Choroid plexus epithelial cell (primary cell): ENCODE data around the gene WNT1.

ENCODE experiments used
- DNase-seq: peaks from one replicate; pipeline ENCODE4 v3.0.0-alpha.2; 2010; ENCODE audit warnings: low read depth
- H3K4me3 ChIP-seq: 2 replicates; pipeline ENCODE4 v1.5.1; 2011; ENCODE audit warnings: low read depth, mild to moderate bottlenecking, control low read depth, low read length, moderate library complexity
- TF ChIP-seq, protein P1 (sequence below): conservative IDR thresholded peaks from 2 replicates; pipeline ENCODE4 v1.5.1; 2011; ENCODE audit warnings: low read depth, mild to moderate bottlenecking, control low read depth, inconsistent platforms, low read length, moderate library complexity

Gene WNT1

DNA sequence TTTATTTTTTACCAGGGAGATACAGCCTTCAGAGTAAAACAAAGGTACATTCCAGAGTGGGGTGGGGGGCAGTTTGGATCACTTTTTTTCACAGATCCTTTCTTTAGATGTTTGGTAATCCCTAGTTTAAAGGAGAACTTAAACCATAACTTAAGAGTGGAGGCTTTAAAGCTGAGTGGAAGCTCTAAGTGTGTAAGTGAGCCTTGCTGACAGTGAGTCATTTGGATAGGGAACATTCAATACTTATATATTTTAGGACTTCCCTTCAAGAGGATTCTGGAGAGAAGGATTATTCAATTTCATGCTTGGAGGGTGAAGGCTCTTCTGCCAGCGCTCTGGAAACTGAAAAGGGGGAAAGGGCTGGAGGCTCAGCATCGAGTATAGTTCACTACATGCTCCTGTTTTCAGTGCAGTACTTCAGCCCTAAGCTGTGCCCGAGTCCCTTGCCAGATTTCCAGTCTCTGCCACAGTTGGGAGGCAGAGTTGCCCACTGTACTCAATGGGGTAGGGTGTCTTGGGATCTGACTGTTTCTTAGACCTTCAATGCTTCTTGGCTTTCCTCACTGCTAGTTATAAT lies 32.1 kb downstream of the WNT1 start:
- no peak overlapping the region for H3K4me3 ChIP-seq
- DNase-seq: no peak
- TF ChIP-seq, protein P1, sequence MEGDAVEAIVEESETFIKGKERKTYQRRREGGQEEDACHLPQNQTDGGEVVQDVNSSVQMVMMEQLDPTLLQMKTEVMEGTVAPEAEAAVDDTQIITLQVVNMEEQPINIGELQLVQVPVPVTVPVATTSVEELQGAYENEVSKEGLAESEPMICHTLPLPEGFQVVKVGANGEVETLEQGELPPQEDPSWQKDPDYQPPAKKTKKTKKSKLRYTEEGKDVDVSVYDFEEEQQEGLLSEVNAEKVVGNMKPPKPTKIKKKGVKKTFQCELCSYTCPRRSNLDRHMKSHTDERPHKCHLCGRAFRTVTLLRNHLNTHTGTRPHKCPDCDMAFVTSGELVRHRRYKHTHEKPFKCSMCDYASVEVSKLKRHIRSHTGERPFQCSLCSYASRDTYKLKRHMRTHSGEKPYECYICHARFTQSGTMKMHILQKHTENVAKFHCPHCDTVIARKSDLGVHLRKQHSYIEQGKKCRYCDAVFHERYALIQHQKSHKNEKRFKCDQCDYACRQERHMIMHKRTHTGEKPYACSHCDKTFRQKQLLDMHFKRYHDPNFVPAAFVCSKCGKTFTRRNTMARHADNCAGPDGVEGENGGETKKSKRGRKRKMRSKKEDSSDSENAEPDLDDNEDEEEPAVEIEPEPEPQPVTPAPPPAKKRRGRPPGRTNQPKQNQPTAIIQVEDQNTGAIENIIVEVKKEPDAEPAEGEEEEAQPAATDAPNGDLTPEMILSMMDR: no peak

- TF ChIP-seq, protein P1: no peak
- H3K4me3 ChIP-seq: no peak overlapping the region
- no peak for DNase-seq
Measured at GRCh38 chr12:49012739-49013138, 34.6 kb downstream of the WNT1 start.

GRCh38 chr12:49013428-49013827 lies 35.3 kb downstream of the WNT1 start:
- no peak overlapping the region for H3K4me3 ChIP-seq
- peak; percentile 22 for DNase-seq
- TF ChIP-seq, protein P1: no peak

GRCh38 chr12:49014547-49014946 lies 36.4 kb downstream of the WNT1 start:
- no peak overlapping the region for H3K4me3 ChIP-seq
- TF ChIP-seq, protein P1: peak; percentile 46
- peak; percentile 61 for DNase-seq

GRCh38 chr12:49015196-49015595 lies 37.1 kb downstream of the WNT1 start:
- no peak for DNase-seq
- H3K4me3 ChIP-seq: no peak overlapping the region

DNA sequence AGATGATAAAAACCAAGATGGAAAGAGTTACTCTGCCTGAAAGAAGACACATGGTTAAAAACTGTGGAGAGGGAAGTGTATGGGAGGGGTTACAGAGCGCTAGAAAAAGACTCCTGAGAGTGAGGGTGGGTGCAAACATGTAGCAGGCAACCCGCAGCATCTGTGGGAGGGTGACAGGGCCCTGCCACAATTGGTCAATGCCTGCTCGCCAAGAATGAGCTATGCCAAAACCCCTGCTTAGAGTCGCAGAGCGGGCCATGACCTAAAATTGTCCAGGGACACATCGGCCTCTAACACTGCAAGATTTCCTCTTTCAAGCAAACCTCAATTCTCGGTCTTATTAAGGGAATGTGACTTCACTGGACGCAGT lies 39.8 kb downstream of the WNT1 start:
- peak overlapping the region; percentile 76 for H3K4me3 ChIP-seq
- TF ChIP-seq, protein P1: no peak
- DNase-seq: peak; percentile 57

More at GRCh38 chr12:49015196-49015595, 37.1 kb downstream of the WNT1 start:
- TF ChIP-seq, protein P1: no peak

DNA sequence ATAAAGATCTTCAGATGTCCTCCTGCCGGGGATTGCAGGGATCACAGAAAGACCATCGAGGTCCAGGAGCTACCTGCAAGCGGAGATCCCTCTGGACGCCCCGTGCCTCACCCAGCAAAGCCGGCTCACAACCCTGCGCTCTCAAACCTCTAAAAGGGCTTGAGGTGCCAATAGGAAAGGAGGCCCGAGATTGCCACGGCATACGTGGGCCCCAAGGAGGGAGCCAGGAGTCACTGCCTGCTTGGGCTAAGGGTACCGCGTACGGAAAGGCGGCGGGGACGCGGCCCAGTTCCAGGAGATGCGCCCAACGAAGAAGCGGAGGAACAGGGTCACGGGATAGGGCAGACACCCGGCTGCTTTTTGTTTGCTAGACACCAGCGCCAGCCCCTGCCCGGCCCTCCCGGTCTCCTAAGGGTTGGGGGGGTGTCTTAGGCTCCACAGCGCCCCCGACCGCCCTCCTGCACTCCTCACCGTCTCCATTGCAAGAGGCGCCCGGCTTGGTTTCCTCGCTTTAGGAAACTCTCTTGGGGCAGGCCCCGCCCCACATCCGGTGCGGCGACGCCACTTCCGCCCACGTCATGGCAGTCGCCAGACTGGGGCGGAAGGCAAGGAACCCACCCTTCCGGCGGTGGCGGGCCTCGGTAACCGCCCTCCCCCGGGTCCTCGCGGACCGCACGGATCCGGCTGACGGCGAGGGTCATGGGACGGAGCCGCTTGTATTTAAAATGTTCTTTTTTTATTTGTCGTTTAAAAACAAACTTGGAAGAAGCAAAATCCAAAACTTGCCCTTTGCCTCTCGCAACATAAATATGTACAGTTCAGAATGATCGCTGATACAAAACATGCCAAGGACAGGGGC lies 40.4 kb downstream of the WNT1 start, which contains the start of gene PRKAG1:
Gene PRKAG1 (minus strand): TSS at position 516 of the 859 bp plus-strand sequence. CDS start 36 bp downstream, at position 480.
- DNase-seq: peak; percentile 98
- TF ChIP-seq, protein P1: peak; percentile 64
- H3K4me3 ChIP-seq: peak within 1 kb of the TSS; percentile 76
